DMS79 treated with DMSO at 0.1 percent for 48 hours (cell line): Measurements from ENCODE around the gene THSD4.
"Not testable (repeated sequence)": the region's sequence is repeated elsewhere in the genome, so short reads cannot be mapped to it uniquely, and the experiment has no call there.

ENCODE experiments used
- DNase-seq: peaks from one replicate; lab custom pipeline; 2025; lab: John Stamatoyannopoulos, UW

The THSD4 gene

DNA sequence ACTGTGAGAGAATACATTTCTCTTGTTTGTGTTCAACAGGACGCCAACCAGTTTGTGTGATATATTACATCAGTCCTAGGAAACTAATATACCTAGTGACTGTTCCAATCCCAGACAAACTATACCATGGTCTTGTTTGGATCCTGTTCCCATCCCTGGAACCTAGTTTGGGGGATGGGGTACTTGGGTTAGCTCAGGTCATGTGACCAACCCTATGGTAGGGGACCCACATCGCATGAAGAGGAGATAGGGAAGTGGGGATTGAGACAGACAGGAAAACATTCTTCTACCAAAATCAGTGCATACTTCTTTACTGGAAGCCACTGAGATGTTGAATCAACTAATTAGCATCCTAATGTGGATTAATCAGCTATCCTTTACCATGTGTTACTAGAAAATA is 146.1 kb downstream of the THSD4 start:
- DNase-seq, result no peak

DNA sequence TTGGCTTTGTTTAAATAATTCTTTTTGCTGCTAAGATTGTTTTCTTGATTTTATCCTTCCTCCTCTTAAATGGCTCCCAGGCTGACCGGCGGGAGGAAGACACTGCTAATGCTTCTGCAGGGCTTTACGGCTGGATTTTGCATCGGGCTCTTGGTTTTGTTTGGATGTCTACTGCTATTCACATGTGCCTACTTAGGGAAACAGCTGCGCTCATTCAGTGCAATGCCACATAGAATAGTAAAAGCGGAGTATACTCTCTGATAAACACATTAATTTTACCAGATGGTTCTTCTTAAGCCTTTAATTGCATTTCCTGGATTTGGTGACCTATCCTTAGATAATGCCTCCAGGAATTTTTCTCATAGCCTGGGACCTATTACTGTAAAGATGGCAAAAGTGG is 146.6 kb downstream of the THSD4 start:
- no peak for DNase-seq

DNA sequence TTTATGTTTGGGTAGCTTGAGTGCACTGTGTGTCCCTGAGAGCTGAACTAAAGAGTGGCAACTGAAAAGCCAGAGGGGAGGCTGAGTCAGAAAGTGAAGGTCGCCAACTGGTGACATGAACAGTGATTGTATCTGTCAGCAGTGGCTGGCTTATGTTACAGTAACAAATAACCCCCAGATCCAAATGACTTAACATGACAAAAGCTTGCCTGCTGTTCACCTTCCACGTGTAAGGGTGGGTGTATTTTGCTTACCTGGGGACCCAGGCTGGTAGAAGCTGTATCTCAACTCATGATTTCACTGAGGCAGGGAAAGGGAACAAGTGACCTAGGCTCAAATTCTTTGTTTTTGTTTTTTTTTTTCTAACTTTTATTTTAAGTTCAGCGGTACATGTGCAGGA is 147.3 kb downstream of the THSD4 start:
- DNase-seq, result no peak

DNA sequence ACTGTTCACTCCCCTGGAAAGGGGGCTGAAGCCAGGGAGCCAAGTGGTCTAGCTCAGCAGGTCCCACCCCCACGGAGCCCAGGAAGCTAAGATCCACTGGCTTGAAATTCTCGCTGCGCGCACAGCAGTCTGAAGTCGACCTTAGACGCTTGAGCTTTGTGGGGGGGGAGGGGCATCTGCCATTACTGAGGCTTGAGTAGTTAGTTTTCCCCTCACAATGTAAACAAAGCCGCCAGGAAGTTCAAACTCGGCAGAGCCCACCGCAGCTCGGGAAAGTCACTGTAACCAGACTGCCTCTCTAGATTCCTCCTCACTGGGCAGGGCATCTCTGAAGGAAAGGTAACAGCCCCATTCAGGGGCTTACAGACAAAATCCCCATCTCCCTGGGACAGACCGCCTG is 150.3 kb downstream of the THSD4 start:
- not testable (repeated sequence) for DNase-seq

DNA sequence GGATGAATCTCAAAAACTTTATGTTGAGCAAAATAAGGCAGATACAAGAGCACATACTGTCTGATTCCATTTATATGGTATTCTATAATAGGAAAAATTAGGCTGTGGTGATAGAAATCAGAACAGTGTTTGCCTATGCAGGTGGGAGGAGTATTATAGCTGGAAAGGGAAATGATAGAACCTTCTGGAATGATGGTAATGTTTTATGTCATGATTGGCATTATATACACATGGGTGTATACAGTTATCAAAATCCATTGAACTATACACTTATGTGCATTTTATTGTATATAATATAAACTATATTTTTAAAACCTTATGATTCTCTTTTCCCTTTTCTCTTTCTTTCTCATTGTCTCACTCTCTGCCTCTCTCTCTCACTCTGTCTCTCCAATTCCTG is 156.1 kb downstream of the THSD4 start:
- no peak for DNase-seq

DNA sequence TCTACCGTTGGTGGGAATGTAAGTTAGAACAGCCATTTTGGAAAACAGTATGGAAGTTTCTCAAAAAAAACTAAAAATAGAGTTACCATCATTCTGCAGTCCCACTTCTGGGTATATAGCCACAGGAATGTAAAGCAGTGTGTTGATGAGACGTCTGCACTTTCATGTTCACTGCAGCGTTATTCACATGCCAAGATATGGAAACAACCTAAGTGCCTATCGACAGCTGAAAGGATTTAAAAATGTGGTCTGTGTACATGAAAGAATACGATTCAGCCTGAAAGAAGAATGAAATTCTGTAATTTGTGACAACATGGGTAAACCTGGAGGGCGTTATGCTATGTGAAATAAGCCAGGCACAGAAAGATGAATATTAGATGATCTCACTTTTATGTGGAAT is 157.7 kb downstream of the THSD4 start:
- no peak for DNase-seq

DNA sequence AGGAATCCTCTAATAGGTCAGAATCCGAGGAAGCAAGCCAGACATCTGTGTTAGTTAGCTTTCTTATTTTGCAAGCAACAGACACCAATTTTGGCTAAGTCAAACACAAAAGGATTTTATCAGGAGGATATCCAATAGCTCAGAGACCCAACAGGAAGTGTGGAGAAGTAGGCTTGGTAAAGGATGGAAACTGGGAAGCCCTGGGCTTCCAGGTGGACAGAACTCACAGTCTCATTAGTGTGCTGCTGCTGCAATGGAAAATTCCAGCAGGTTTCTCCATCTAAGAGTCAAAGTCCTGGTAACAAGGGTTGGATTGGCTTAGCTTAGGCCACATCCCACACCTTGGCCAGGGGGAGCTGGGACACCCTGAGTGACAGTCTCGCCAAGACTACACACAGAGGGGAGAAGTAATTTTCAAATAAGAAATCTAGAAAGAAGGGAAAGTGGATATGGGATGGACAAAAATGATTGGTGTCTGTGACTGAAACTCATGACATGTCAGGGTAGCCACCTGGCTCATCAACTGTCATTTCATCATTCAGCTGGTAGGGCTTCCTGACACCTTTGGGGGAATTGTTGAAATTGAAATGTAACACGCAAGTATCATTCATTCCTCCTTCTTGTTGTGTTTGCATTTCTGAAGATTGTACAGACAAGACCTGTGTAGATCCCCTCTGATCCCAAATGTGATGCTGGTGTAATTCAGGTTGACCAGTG is 158.6 kb downstream of the THSD4 start:
- no peak for DNase-seq

DNA sequence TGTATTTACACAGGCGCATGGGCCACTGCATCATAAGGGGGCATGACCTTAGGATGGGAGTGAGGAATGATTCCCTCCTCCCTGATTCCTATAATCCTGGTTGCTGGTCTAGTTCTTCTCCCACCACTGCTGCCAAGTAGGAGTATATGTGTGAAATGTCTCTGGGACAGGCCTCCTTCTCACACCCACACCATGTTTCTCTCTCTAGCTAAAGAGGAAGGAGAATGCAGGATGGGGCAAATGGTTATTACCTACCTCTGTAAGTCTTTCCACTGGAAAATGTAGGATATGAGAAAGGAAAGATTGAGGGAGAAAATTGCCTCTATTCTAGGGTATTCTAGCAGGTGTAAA is 159.2 kb downstream of the THSD4 start:
- no peak for DNase-seq

DNA sequence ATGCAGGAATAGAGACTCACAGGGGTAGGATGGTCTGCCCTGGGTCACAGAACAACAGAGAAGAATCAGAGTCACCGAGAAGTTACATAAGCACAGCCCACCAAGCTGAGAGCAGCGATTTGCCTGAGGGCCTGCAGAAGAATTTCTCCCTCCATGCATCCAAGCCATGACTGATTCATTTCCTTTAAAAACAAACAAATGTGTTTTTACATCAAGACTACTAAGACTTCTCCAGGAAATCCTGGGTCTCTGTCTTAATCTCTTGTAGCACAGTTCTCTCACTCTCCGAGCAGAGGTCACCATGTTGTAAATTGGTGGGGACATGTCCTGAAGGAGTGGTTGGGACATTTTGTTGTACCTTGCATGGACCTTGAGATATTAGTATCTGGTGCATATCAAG is 159.8 kb downstream of the THSD4 start:
- DNase-seq, result no peak

DNA sequence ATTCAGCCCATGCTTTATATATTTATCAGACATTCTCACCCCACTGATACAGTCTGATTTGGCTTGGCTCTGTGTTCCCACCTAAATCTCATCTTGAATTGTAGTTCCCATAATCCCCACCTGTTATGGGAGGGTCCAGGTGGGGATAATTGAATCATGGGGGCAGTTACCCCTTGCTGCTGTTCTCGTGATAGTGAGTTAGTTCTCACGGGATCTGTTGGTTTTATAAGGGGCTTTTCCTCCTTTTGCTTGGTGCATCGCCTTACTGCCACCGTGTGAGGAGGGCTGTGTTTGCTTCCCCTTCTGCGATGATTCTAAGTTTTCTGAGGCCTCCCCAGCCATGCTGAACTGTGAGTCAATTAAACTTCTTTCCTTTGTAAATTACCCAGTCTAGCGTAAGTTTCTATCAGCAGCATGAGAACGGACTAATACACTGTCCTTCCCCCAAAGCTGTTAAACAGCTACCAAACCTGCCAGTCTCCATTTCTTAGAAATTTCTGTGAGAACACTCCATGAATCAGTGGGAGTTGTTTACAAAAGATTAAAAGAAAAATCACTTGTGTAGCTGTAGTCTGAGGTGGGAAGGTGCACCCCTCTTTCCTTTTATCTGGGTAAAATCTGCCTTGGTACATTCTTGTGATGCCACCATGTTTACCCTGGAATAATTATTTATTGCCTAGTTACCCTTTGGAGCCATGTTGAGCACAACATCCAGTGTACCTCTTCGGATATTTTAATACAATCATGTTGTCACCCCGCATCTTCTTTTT is 160.5 kb downstream of the THSD4 start:
- no peak for DNase-seq

DNA sequence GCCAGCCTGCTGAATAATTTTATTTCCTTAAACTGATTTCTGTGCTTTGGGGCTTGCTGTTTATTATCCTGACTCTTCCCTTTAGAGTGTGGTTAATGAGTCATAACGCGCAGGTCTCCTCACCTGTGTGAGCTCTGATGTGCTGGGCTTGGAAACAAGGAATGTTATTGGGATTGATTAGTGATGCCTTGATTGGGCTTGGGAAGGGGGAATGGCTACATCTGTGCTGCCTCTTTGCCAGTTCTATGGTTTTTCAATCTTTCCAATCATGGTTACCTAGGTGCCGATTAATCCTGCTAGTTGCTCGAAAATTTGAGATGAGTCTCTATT is 161.0 kb downstream of the THSD4 start:
- no peak for DNase-seq

DNA sequence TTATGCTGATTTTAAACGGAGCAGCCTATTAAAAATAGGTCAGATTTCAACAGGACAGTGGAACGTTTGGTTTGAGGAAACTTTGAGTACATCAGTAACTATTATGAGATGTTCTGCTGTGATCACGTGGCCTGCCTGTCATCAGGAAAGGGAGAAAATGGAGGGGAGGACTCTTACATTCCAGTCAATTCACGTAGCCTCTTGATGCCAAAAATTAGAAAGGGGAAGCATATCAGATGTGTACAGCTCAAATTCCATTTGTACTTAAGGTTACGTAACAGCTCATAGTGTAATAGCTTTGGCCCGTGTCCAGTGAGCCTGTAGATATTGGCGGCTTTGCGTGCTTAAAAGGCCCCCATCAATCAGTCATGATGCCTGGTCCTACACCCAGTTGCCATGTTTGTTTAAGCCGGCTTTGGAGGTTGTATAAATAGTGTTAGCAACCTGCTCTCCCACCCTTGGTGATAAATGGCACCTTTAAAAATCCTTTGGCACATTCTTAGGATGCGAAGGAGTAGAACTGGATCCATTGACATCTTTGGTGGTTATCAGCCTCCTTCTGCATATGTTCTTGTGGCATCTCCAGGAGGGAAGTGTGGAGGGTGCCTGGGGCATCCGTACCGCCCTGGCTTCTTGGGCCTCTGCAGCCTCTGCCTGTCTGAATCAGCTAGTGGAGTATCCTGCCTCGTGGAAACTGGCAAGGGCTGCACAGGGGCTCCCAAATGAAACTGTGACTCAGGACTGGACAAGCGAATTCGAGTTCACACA is 163.9 kb downstream of the THSD4 start:
- DNase-seq, result no peak

DNA sequence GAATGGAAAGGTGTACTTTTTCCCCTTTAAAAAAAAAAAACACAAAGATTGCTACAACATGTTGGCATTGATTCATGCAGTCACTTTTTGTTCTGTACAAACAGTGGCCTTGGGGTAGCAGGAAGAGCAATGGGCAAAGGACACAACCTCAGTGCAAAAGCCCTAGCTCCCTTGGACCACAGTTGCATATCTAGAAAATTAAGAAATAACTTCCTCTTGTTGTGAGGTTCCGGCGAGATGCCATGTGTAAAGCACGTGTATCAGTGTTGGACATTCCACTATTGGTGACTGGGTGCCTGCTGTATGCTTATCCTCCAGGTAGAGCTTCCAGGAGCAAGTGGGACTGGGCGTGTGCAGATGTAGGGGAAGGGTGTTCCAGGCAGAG is 164.5 kb downstream of the THSD4 start:
- DNase-seq, result no peak

DNA sequence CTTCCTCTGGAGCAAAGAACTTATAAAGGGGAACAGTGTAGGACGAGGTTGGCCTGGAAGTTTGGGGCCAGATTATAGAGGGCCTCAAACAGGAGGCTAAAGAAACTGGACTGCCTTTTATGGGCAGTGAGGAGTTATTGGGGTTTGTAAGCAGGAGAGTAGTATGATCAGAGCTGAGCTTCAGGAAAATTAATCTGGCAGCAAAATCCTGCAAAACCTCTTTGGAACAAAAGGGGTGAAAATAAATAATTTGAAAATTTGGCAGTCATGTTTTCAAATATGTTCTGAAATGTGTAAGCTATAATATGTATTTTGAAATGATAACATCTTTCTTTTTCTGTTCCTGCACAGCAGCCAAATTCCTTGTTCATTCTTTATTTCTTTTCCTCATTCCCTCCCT is 164.9 kb downstream of the THSD4 start:
- no peak for DNase-seq

DNA sequence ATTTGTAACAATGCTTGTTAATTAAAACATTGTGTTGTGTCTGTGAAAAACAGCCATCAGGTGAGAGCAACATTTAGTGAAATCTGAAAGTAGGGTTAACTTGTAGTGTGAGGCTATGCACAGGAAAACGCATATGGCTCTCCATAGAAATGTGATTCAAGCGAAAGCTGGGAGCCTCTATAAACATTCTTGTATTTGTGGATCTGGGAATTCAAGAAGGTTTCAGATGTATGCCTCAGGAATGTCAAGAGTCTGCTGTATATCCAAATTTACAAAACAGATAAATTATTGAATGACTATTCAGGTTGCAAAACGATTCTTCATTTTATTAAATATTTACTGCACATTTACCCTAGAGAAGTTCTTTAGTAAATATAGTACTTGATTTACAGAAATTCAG is 166.0 kb downstream of the THSD4 start:
- DNase-seq, result no peak

DNA sequence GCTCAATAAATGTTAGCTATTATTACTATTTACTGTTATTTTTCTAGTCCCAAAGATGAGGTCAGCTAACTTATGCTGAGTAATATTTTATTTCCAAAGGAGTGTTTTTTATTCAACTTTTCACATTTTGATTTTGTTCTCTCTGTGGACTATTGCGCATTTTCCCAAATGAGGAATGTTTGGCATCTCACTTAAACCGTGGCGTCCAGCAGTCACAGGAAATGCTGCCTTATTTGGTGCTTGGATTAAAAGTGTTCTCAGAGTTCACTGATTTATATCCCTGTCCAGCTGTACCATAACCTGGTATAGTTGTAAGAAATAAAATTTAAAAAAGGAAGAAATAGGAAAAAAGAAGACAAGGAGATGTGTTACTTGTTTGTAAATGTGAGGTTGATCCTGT is 166.8 kb downstream of the THSD4 start:
- no peak for DNase-seq

DNA sequence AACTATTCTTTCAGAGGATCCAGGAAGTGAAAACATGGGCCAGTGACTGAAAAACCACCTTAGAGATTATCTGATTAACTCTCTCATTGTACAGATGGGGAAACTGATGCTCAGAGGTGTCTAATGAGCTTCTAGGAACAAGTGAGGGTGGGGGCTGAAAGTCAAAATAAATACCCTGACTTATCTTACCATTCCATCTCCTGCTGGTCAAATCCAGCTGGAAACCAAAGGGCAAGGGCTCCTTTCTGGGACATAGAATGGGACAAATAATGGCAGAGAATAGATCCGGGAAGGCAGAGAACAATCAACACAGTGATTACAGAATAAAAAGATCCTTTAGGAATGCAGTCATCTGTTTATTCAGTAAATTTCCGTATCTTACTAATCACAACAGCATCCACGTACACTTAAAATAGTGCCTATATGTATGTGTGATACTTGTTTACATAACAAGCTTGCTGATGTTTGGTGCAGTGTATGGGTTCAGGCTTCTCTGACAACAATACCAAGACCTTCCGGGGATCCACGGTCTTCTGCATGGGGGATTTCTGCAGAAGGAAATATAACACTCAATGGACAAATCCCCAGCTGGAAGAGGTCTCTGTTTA is 173.2 kb downstream of the THSD4 start:
- no peak for DNase-seq

DNA sequence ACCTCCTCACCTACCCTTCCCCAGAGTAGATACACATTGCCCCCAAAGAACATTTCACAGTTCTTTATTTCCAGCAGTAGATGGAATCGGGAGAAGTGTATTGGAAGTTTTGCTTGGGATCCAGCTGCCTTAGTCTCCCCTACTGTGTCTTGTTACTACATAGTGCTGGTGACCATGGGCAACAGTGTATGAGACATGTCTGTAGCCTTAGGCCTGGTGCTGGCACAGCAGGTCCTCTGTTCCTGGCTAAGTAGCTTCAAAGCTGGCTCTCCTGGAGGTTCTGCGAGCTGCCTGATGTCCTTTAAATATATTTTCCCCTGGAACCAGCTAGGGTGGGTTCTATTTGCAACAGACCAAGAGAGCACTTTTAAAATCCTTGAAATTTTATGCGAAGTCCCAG is 174.7 kb downstream of the THSD4 start:
- no peak for DNase-seq

DNA sequence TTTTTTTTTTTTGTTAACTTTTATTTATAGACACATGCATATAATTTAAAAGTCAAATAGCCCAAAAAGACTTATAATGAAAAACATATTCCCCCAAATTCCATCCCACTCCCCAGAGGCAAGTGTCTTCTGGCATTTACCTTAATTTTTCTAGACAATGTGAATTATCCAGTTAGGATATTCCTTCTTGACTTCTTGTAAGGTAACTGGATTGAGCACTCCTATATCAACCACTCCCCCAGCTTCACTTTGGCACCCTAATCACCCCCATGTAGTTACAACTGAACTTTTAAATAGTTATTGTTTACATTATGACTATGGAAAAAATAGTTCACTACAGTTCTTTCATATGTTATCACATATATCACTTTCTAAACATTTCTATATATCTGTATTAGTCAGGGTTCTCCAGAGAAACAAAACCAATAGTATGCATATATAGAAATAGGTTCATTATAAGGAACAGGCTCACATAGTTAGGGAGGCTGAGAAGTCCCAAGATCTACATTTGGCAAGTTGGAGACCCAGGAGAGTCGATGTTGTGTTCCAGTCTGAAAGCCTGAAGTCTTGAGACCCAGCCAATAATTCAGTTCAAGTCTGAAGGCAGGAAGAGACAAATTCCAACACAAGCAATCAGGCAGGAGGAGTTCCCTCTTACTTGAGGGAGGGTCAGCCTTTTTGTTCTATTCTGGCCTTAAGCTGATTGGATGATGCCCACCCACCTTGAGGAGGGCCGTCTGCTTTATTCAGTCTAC is 175.8 kb downstream of the THSD4 start:
- no peak for DNase-seq

DNA sequence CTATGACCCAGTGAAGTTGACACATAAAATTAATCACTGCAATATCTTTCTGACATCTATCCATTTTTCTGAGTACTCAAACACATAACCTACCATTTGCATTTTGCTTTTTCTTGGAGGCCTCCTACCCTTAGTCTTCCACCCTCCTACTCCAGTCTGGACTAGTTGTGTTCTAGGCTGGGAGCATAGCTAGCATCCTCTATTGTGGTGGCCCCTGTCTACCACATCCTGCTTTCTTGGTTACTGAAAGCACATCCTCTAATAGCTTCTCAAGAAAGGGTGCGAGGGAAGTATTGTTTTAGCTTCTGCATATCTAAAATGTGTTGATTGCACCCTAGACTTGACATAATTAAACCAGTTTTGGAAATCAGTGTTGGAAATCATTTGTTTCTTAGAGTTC is 176.5 kb downstream of the THSD4 start:
- no peak for DNase-seq

DNA sequence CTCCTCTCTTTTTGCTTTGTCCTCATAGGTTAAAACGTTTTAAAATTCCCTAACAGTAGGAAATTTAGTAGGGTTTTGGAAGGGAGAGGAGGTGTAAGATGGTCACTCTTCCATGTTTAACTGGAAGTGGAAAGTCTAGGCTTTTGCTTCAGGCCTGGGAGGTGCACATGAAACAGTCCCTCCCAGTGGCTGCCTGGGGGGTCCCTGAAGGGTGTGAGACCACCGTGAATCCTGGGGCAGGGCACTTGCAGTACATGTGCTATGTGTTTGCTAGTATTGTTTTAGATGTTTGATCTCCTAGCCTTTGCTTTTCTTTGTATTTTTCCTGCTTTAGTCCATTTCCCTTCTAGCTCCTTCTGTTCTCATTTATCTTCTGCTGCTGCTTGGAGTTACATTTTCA is 178.5 kb downstream of the THSD4 start:
- no peak for DNase-seq

DNA sequence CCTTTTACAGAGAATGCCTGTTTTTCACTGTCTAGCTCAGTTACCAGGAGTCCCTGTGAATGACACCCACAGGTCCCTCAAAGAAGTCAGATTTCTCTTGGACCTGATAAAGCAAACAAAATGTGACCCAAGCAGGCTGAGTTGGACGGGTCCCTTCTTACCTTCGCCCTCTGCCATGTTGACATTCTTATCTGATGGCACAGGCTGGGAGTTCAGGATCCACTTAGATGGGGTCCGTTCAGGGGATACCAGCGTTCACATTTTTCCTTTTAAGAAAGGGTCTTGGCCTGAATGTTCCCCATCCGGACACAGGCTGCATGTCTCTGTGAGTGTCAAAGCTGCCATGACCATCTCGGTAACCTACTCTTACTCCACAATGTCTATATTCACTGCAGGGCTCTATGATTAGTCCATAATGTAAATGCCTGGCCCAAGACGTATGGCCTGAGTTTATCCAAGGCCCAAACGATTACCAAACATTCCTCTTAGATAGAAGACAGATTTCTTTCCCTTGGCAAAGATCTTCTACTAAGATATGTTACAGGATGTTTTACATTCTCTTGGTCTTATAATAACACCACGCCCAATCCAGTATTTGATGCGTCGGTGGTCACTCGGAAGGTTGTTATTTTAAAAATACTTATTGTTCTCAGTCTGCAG is 179.1 kb downstream of the THSD4 start:
- DNase-seq, result no peak
